ENCODE results near the gene PRR9.

- TF ChIP-seq ZNF513 (tag by site-specific recombination; IDR thresholded peaks at IDR 0.05) = no peak
- no peak for TF ChIP-seq CTCF (tag by site-specific recombination; IDR thresholded peaks at IDR 0.05)
- TF ChIP-seq ZNF266 (tag by site-specific recombination; IDR thresholded peaks at IDR 0.05; ENCODE audit: low read depth) = no peak
- no peak for TF ChIP-seq REST (tag by site-specific recombination; IDR thresholded peaks at IDR 0.05)
- TF ChIP-seq ZNF670 (tag by site-specific recombination; IDR thresholded peaks at IDR 0.05; ENCODE audit: low read depth) = no peak
- no peak for TF ChIP-seq ZNF248 (tag by site-specific recombination; IDR thresholded peaks at IDR 0.05)
Measured at GRCh38 chr1:153206631-153207030, 10.8 kb upstream of the PRR9 start.

All from HEK293 (cell line).